ENCODE results near the gene GIPR.
"Not testable (repeated sequence)": the region's sequence is repeated elsewhere in the genome, so short reads cannot be mapped to it uniquely, and the experiment has no call there.

GIPR gene

GRCh38 chr19:45693106-45693788, 25.2 kb downstream of the GIPR start:
- peak; percentile 65 for DNase-seq

GRCh38 chr19:45701676-45702075, 33.7 kb downstream of the GIPR start:
- no peak for DNase-seq

GRCh38 chr19:45705115-45705514, 37.1 kb downstream of the GIPR start:
- DNase-seq = no peak

GRCh38 chr19:45705710-45706415, 37.8 kb downstream of the GIPR start:
- no peak for DNase-seq

GRCh38 chr19:45710356-45711130, 42.5 kb downstream of the GIPR start:
- DNase-seq = no peak

- DNase-seq = no peak
Observed at GRCh38 chr19:45711851-45712698, 44.1 kb downstream of the GIPR start.

- DNase-seq = no peak
Observed at GRCh38 chr19:45712699-45713067, 44.7 kb downstream of the GIPR start.

GRCh38 chr19:45713141-45713540, 45.1 kb downstream of the GIPR start:
- no peak for DNase-seq

- DNase-seq = no peak
Observed at GRCh38 chr19:45715139-45715538, 47.1 kb downstream of the GIPR start.

GRCh38 chr19:45716359-45717130, 48.5 kb downstream of the GIPR start:
- peak; percentile 28 for DNase-seq

- peak; percentile 99 for DNase-seq
Observed at GRCh38 chr19:45717131-45717982, 49.3 kb downstream of the GIPR start.

GRCh38 chr19:45717983-45718650, 50.1 kb downstream of the GIPR start:
- no peak for DNase-seq

- not testable (repeated sequence) for DNase-seq
Observed at GRCh38 chr19:45720065-45720464, 52.0 kb downstream of the GIPR start.

- not testable (repeated sequence) for DNase-seq
Observed at GRCh38 chr19:45728683-45729082, 60.7 kb downstream of the GIPR start.

- no peak for DNase-seq
Observed at GRCh38 chr19:45729800-45730290, 61.8 kb downstream of the GIPR start.

GRCh38 chr19:45730368-45731288, 62.6 kb downstream of the GIPR start, which contains the start of gene FBXO46:
Gene FBXO46, minus strand, starts transcription at chr19:45730896. Its CDS starts 17,401 bp downstream, at chr19:45713495.
- peak; percentile 99 for DNase-seq

Data from fibroblast of upper back skin (primary cell).